H1 (cell line): Measurements from ENCODE around the gene KRT27. TPM values are rescaled to one million over a fixed set of nuclear protein-coding genes. Genes with fewer than 3 reads are reported as not detected.

Experiments
- CHD7 ChIP-seq: fragments of 300-600 bp; sonication (generic); IDR thresholded peaks from 2 replicates; pipeline ENCODE4 v1.7.1; 2012; ENCODE audit warnings: low read length, moderate library complexity, mild to moderate bottlenecking, inconsistent platforms; ENCODE audit not compliant: insufficient replicate concordance
- polyA plus RNA-seq, 7 experiments: library from polyadenylated mRNA; depleted of rRNA in 3 of 7; stranded (reverse) in 5 of 7; unstranded in 2 of 7; fragments of >200 nt in 5 of 7; fragments of 200-250 nt in 2 of 7; gene quantifications; 1 replicate in 5 of 7; 2 replicates in 1 of 7; 4 replicates in 1 of 7; pipeline versions ENCODE4 v1.2.1 to v1.2.3, GENCODE V29; 2011 to 2013; ENCODE audit warnings: missing spikeins in 2 of 7, mixed read lengths in 2 of 7
- total RNA-seq: library from RNA; stranded (reverse); fragmentation: NEBNext Ultra II Directional; extraction: Animal tissue kit (Norgen Biotek cat#: 25700); gene quantifications from 2 replicates; pipeline ENCODE4 v1.2.1, GENCODE V29; 2021

KRT27 gene
- total and polyA plus RNA-seq, 2 of the 8 experiments (the other 6 are each of a cell fraction or from before 2014, with no cell fraction given): not detected

- TF ChIP-seq CHD7: no peak
Observed at GRCh38 chr17:40734018-40734417, 48.3 kb downstream of the KRT27 start (continued).
